ENCODE data around the gene CLDN10.
"Not testable (repeated sequence)": the region's sequence is repeated elsewhere in the genome, so short reads cannot be mapped to it uniquely, and the experiment has no call there.

Gene CLDN10

GRCh38 chr13:95564091-95564490 is 11.6 kb downstream of the CLDN10 start:
- WGBS (ENCODE audit: insufficient coverage): no CpG with 5 or more reads among the region's 3 CpGs
- Histone ChIP-seq H3K4me3 (ENCODE audit: control insufficient read depth in 1 of 7, extremely low read depth in 1 of 7, insufficient read depth in 4 of 7, low read depth in 2 of 7, low read length in 6 of 7) (no peak overlapping the region), H3K27me3 (replicated peaks in 2 of 5; ENCODE audit: control insufficient read depth in 4 of 5, insufficient read depth in 5 of 5, low read length in 4 of 5) (no peaks in the 10 kb centered on the region), H3K36me3 (ENCODE audit: control insufficient read depth in 4 of 4, insufficient read depth in 4 of 4, low read length in 3 of 4) (peaks cover 0 to 27% (median 0%) of the 10 kb centered on the region in 4 experiments), H3K27ac (ENCODE audit: insufficient read depth in 1 of 2, low read depth in 1 of 2, low read length in 2 of 2, poor library complexity in 1 of 2, severe bottlenecking in 2 of 2) (no peak overlapping the region), H3K4me1 (ENCODE audit: control extremely low read depth in 1 of 4, control insufficient read depth in 4 of 4, insufficient read depth in 4 of 4, low read length in 3 of 4) (peaks cover 0 to 10% (median 4%) of the 10 kb centered on the region in 4 experiments), H3K9me3 (ENCODE audit: control extremely low read depth in 1 of 5, control insufficient read depth in 4 of 5, insufficient read depth in 2 of 5, low read depth in 1 of 5, low read length in 4 of 5) (no peaks in the 10 kb centered on the region)
- ChIA-PET CTCF (interaction anchor here (1.0 to 3.2 kb wide), 7 partner anchors 8 to 17 kb away, joined by 3 to 12 read pairs (median 5); no protein-coding TSS in a partner anchor), POLR2A (no interaction called here)
- DNase-seq: no peak

DNA sequence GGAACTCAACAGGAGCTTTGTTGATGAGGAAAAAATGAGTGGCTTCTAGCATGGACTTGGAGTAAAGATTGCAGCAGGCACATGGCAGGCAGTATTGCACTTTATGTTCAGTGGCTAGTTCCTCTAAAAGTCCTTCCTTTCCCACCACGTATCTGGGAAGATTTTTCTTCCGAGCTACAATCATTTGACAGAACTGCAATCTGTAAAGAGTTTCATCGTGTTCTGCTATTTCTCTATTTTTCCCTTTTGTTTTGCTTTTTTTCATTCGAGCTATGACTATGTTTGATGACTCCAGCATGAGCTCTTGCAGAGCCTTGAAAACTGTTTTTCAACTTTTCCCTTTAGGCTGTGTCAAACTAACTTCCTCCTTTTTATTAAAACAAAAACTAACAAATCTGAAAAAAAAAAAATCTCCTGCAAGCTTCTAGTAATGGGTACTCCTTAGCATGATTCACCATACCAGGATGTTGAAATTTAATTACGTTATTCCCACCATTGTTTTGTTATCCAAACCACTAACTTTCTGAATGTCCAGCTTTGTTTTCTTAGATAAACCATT is 12.3 kb downstream of the CLDN10 start:
- Histone ChIP-seq H3K4me3 (ENCODE audit: control insufficient read depth in 1 of 7, extremely low read depth in 1 of 7, insufficient read depth in 4 of 7, low read depth in 2 of 7, low read length in 6 of 7) (peak overlapping the region in 2 of 7 experiments; percentile 35 to 38), H3K9me3 (ENCODE audit: control extremely low read depth in 1 of 5, control insufficient read depth in 4 of 5, insufficient read depth in 2 of 5, low read depth in 1 of 5, low read length in 4 of 5) (no peaks in the 10 kb centered on the region), H3K27me3 (replicated peaks in 2 of 5; ENCODE audit: control insufficient read depth in 4 of 5, insufficient read depth in 5 of 5, low read length in 4 of 5) (no peaks in the 10 kb centered on the region), H3K4me1 (ENCODE audit: control extremely low read depth in 1 of 4, control insufficient read depth in 4 of 4, insufficient read depth in 4 of 4, low read length in 3 of 4) (peaks cover 0 to 10% (median 4%) of the 10 kb centered on the region in 4 experiments), H3K27ac (ENCODE audit: insufficient read depth in 1 of 2, low read depth in 1 of 2, low read length in 2 of 2, poor library complexity in 1 of 2, severe bottlenecking in 2 of 2) (no peak overlapping the region), H3K36me3 (ENCODE audit: control insufficient read depth in 4 of 4, insufficient read depth in 4 of 4, low read length in 3 of 4) (peaks cover 0 to 26% (median 0%) of the 10 kb centered on the region in 4 experiments)
- 3% methylated on average over 5 of the region's 5 CpGs for WGBS (ENCODE audit: insufficient coverage)
- ChIA-PET CTCF (interaction anchor here (1.0 to 3.2 kb wide), 7 partner anchors 9 to 28 kb away, joined by 4 to 12 read pairs (median 5); no protein-coding TSS in a partner anchor), POLR2A (no interaction called here)
- peak; percentile 39 to 84 (median 79) for DNase-seq

- H3K36me3 ChIP-seq (ENCODE audit: control insufficient read depth in 4 of 4, insufficient read depth in 4 of 4, low read length in 3 of 4): peaks cover 0 to 25% (median 0%) of the 10 kb centered on the region in 4 experiments
- DNase-seq; POLR2A ChIA-PET; H3K27ac ChIP-seq (ENCODE audit: insufficient read depth in 1 of 2, low read depth in 1 of 2, low read length in 2 of 2, poor library complexity in 1 of 2, severe bottlenecking in 2 of 2); H3K9me3 ChIP-seq (ENCODE audit: control extremely low read depth in 1 of 5, control insufficient read depth in 4 of 5, insufficient read depth in 2 of 5, low read depth in 1 of 5, low read length in 4 of 5); H3K4me1 ChIP-seq (ENCODE audit: control extremely low read depth in 1 of 4, control insufficient read depth in 4 of 4, insufficient read depth in 4 of 4, low read length in 3 of 4); H3K27me3 ChIP-seq (replicated peaks in 2 of 5; ENCODE audit: control insufficient read depth in 4 of 5, insufficient read depth in 5 of 5, low read length in 4 of 5); H3K4me3 ChIP-seq (ENCODE audit: control insufficient read depth in 1 of 7, extremely low read depth in 1 of 7, insufficient read depth in 4 of 7, low read depth in 2 of 7, low read length in 6 of 7): not testable (repeated sequence)
- CTCF ChIA-PET: interaction anchor here (1.2 kb wide), 1 partner anchor 29 kb away, joined by 6 read pairs; no protein-coding TSS in a partner anchor
- no CpG with 5 or more reads among the region's 1 CpG for WGBS (ENCODE audit: insufficient coverage)
Measured at GRCh38 chr13:95565758-95566157, 13.2 kb downstream of the CLDN10 start.

- Histone ChIP-seq H3K4me3 (ENCODE audit: control insufficient read depth in 1 of 7, extremely low read depth in 1 of 7, insufficient read depth in 4 of 7, low read depth in 2 of 7, low read length in 6 of 7) (no peak overlapping the region), H3K27me3 (replicated peaks in 2 of 5; ENCODE audit: control insufficient read depth in 4 of 5, insufficient read depth in 5 of 5, low read length in 4 of 5) (no peaks in the 10 kb centered on the region), H3K36me3 (ENCODE audit: control insufficient read depth in 4 of 4, insufficient read depth in 4 of 4, low read length in 3 of 4) (peaks cover 0 to 34% (median 0%) of the 10 kb centered on the region in 4 experiments), H3K9me3 (ENCODE audit: control extremely low read depth in 1 of 5, control insufficient read depth in 4 of 5, insufficient read depth in 2 of 5, low read depth in 1 of 5, low read length in 4 of 5) (no peaks in the 10 kb centered on the region), H3K27ac (ENCODE audit: insufficient read depth in 1 of 2, low read depth in 1 of 2, low read length in 2 of 2, poor library complexity in 1 of 2, severe bottlenecking in 2 of 2) (no peak overlapping the region), H3K4me1 (ENCODE audit: control extremely low read depth in 1 of 4, control insufficient read depth in 4 of 4, insufficient read depth in 4 of 4, low read length in 3 of 4) (peaks cover 0 to 10% (median 4%) of the 10 kb centered on the region in 4 experiments)
- no peak for DNase-seq
- WGBS (ENCODE audit: insufficient coverage): 100% methylated on average over 2 of the region's 2 CpGs
- ChIA-PET POLR2A (no interaction called here), CTCF (no interaction called here)
Measured at GRCh38 chr13:95568131-95568530, 15.6 kb downstream of the CLDN10 start.

- Histone ChIP-seq H3K4me3 (ENCODE audit: control insufficient read depth in 1 of 7, extremely low read depth in 1 of 7, insufficient read depth in 4 of 7, low read depth in 2 of 7, low read length in 6 of 7) (no peak overlapping the region), H3K27me3 (replicated peaks in 2 of 5; ENCODE audit: control insufficient read depth in 4 of 5, insufficient read depth in 5 of 5, low read length in 4 of 5) (no peaks in the 10 kb centered on the region), H3K4me1 (ENCODE audit: control extremely low read depth in 1 of 4, control insufficient read depth in 4 of 4, insufficient read depth in 4 of 4, low read length in 3 of 4) (peaks cover 0 to 2% (median 0%) of the 10 kb centered on the region in 4 experiments), H3K27ac (ENCODE audit: insufficient read depth in 1 of 2, low read depth in 1 of 2, low read length in 2 of 2, poor library complexity in 1 of 2, severe bottlenecking in 2 of 2) (no peak overlapping the region), H3K9me3 (ENCODE audit: control extremely low read depth in 1 of 5, control insufficient read depth in 4 of 5, insufficient read depth in 2 of 5, low read depth in 1 of 5, low read length in 4 of 5) (no peaks in the 10 kb centered on the region), H3K36me3 (ENCODE audit: control insufficient read depth in 4 of 4, insufficient read depth in 4 of 4, low read length in 3 of 4) (peaks cover 0 to 37% (median 1%) of the 10 kb centered on the region in 4 experiments)
- no peak for DNase-seq
- POLR2A ChIA-PET: no interaction called here
- CTCF ChIA-PET: no interaction called here
- WGBS (ENCODE audit: insufficient coverage): 100% methylated on average over 2 of the region's 5 CpGs
Measured at GRCh38 chr13:95570016-95570415, 17.5 kb downstream of the CLDN10 start.

- CTCF ChIA-PET: interaction anchor here (0.6 to 1.0 kb wide), 2 partner anchors 51 to 261 kb away, joined by 3 read pairs; no protein-coding TSS in a partner anchor
- no peak for DNase-seq
- no peak overlapping the region for H3K27ac ChIP-seq (ENCODE audit: insufficient read depth in 1 of 2, low read depth in 1 of 2, low read length in 2 of 2, poor library complexity in 1 of 2, severe bottlenecking in 2 of 2)
- WGBS (ENCODE audit: insufficient coverage): 96% methylated on average over 5 of the region's 6 CpGs
- H3K4me1 ChIP-seq (ENCODE audit: control extremely low read depth in 1 of 4, control insufficient read depth in 4 of 4, insufficient read depth in 4 of 4, low read length in 3 of 4): no peaks in the 10 kb centered on the region
- no peaks in the 10 kb centered on the region for H3K27me3 ChIP-seq (replicated peaks in 2 of 5; ENCODE audit: control insufficient read depth in 4 of 5, insufficient read depth in 5 of 5, low read length in 4 of 5)
- no peaks in the 10 kb centered on the region for H3K9me3 ChIP-seq (ENCODE audit: control extremely low read depth in 1 of 5, control insufficient read depth in 4 of 5, insufficient read depth in 2 of 5, low read depth in 1 of 5, low read length in 4 of 5)
- POLR2A ChIA-PET: no interaction called here
- H3K4me3 ChIP-seq (ENCODE audit: control insufficient read depth in 1 of 7, extremely low read depth in 1 of 7, insufficient read depth in 4 of 7, low read depth in 2 of 7, low read length in 6 of 7): no peak overlapping the region
- peaks cover 0 to 46% (median 1%) of the 10 kb centered on the region in 4 experiments for H3K36me3 ChIP-seq (ENCODE audit: control insufficient read depth in 4 of 4, insufficient read depth in 4 of 4, low read length in 3 of 4)
Measured at GRCh38 chr13:95571941-95572340, 19.4 kb downstream of the CLDN10 start.

DNA sequence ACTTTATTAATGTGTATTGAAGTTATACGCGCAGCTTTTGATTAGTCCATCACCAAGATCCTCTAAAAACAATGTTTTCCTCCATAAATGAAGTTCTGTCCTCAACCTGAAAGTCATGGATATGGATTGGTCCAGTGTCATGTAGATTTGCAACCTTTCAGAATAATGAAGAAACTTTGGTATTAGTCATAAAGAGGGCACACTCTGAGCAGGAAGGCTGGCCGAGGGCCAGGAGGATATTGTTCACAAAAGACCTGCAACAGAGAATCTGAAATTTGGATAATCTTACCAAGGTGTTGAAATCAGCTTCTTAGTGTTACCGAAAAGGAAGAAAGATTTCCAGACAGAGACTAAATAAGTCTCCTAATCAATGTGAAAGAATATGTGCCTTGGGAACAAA is 20.7 kb downstream of the CLDN10 start:
- no peaks in the 10 kb centered on the region for H3K9me3 ChIP-seq (ENCODE audit: control extremely low read depth in 1 of 5, control insufficient read depth in 4 of 5, insufficient read depth in 2 of 5, low read depth in 1 of 5, low read length in 4 of 5)
- WGBS (ENCODE audit: insufficient coverage): 100% methylated on average over 4 of the region's 4 CpGs
- H3K4me1 ChIP-seq (ENCODE audit: control extremely low read depth in 1 of 4, control insufficient read depth in 4 of 4, insufficient read depth in 4 of 4, low read length in 3 of 4): no peaks in the 10 kb centered on the region
- ChIA-PET CTCF (interaction anchor here (0.7 kb wide), 1 partner anchor 9 kb away, joined by 3 read pairs; no protein-coding TSS in a partner anchor), POLR2A (no interaction called here)
- no peak overlapping the region for H3K4me3 ChIP-seq (ENCODE audit: control insufficient read depth in 1 of 7, extremely low read depth in 1 of 7, insufficient read depth in 4 of 7, low read depth in 2 of 7, low read length in 6 of 7)
- H3K36me3 ChIP-seq (ENCODE audit: control insufficient read depth in 4 of 4, insufficient read depth in 4 of 4, low read length in 3 of 4): peaks cover 0 to 46% (median 3%) of the 10 kb centered on the region in 4 experiments
- no peaks in the 10 kb centered on the region for H3K27me3 ChIP-seq (replicated peaks in 2 of 5; ENCODE audit: control insufficient read depth in 4 of 5, insufficient read depth in 5 of 5, low read length in 4 of 5)
- no peak overlapping the region for H3K27ac ChIP-seq (ENCODE audit: insufficient read depth in 1 of 2, low read depth in 1 of 2, low read length in 2 of 2, poor library complexity in 1 of 2, severe bottlenecking in 2 of 2)
- DNase-seq: no peak

Measured in common myeloid progenitor, CD34-positive (primary cell).